AG10803 (cell line): ENCODE results near the gene DLG2.
A peak's percentile ranks its signal among the peaks of the same experiment; 100 is the strongest.

ENCODE experiments used
- DNase-seq: peaks from one replicate; pipeline ENCODE4 v3.0.0; 2010; ENCODE audit warnings: low read depth
- H3K4me3 ChIP-seq: 2 replicates; pipeline ENCODE4 v1.5.1; 2011; ENCODE audit warnings: mild to moderate bottlenecking, low read length, control low read depth
- TF ChIP-seq, protein P1 (sequence below): conservative IDR thresholded peaks from 2 replicates; pipeline ENCODE4 v1.5.1; 2011; ENCODE audit warnings: mild to moderate bottlenecking, low read length, control low read depth, inconsistent platforms

The DLG2 gene

DNA sequence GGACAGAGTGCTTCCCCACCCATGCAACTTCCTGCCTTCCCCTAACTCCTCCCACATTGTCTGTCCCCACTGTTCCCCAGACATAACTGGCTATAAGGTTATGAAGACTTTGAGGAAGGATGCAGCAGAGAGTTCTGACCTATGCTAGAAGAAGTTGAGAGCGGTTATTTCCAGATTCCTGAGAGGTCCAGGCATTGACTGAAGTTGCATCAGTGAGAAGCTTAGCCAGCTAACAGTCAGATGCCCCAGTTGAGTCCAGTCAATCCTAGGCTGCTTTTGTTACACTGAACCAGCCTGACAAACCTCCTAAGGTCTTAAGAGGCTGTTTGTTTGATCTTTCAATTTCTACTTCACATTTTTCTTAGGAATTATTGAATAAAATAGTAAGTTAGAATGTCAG lies 1403.1 kb downstream of the DLG2 start:
- H3K4me3 ChIP-seq = no peak overlapping the region
- DNase-seq = no peak
- TF ChIP-seq, protein P1, sequence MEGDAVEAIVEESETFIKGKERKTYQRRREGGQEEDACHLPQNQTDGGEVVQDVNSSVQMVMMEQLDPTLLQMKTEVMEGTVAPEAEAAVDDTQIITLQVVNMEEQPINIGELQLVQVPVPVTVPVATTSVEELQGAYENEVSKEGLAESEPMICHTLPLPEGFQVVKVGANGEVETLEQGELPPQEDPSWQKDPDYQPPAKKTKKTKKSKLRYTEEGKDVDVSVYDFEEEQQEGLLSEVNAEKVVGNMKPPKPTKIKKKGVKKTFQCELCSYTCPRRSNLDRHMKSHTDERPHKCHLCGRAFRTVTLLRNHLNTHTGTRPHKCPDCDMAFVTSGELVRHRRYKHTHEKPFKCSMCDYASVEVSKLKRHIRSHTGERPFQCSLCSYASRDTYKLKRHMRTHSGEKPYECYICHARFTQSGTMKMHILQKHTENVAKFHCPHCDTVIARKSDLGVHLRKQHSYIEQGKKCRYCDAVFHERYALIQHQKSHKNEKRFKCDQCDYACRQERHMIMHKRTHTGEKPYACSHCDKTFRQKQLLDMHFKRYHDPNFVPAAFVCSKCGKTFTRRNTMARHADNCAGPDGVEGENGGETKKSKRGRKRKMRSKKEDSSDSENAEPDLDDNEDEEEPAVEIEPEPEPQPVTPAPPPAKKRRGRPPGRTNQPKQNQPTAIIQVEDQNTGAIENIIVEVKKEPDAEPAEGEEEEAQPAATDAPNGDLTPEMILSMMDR = no peak

DNA sequence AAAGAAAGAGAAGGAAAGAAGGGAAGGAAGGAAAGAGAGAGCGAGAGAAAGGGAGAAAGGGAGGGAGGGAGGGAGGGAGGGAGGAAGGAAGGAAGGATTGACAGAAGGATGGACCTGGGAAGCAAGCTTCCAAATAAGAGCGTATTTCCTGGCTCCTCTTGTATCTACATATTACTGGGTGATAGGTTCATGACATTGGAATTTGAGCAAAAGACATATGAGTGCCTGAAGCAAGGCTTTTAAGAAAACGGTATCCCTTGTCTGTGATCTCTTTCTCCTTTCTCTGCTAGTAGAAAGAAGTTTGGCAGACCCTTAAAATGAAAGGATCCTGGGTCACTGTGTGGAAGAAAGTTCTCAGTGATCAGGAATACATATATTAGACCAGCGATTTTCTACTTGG lies 1408.8 kb downstream of the DLG2 start:
- no peak overlapping the region for H3K4me3 ChIP-seq
- no peak for DNase-seq
- TF ChIP-seq, protein P1 = no peak

DNA sequence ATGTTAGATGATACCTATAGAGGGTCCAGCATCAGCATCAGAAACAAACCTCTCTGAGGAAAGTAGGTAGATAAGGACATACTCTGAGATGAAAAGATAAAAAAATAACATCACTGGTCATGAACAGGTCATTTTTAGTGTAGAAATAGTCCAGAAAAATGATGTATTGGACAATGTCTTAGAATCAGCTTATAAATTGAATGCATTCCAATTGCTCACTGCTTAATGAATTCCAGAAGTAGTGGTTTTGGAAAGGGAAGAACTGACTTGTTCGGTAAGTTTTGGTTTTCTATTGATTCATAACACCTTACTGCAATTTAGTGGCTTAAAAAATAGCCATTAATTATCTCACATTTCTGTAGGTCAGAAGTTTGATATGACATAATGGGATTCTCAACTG lies 1411.5 kb downstream of the DLG2 start:
- TF ChIP-seq, protein P1 = no peak
- H3K4me3 ChIP-seq = no peak overlapping the region
- DNase-seq = peak; percentile 2

DNA sequence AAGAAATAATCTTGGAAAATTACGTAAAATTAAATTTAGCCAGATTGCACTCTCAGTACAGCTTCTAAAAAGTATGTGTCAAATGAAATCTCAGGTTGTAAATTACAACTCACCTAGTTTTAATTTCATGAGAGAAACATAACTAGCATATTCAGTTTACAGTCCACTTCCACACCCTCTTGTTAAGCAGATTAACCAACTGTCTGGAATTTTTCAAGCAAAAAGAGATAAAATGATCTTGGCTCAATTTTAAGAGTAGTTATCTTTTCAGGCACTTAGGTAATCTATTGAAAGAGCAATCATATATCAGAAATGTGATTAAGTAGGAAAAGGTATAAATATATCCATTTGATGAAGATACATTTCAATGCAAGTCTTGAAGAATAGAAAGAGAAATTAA lies 1412.6 kb downstream of the DLG2 start:
- TF ChIP-seq, protein P1 = no peak
- H3K4me3 ChIP-seq = no peak overlapping the region
- no peak for DNase-seq

DNA sequence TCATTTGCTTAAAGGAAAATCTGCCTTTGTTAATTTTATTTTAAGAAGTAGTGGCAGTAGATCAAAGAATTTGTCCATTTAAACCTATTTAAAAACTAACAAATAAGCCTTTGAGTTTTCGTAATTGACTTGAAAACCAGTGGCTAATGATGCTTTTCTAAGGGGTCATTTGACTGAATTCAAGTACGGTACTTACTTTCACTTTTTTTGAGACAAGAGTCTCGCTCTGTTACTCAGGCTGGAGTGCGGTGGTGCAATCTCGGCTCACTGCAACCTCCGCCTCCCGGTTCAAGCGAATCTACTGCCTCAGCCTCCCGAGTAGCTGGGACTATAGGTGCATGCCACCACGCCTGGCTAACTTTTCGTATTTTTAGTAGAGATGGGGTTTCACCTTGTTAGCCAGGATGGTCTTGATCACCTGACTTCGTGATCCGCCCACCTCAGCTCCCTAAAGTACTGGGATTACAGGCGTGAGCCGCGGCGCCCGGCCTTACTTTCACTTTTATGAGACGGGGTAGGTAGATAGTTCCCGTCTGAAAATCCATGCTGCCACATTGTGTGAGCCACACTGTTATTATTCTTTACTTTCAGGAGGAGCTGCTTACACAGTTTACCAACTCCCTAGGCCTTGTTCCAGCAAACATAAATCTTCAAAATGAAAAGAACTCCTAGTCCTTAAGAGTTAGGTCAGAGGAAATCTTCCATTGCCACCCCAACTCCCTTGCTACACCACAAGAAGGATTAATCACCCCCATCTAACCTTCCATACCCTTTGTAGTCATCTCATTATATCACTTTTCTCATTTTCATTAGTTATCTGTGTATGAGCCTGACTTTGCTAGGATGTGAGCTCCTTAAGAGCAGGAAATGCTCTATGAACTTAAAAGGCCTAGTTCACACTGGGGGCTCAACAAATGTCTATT lies 1414.4 kb downstream of the DLG2 start:
- DNase-seq = no peak

DNA sequence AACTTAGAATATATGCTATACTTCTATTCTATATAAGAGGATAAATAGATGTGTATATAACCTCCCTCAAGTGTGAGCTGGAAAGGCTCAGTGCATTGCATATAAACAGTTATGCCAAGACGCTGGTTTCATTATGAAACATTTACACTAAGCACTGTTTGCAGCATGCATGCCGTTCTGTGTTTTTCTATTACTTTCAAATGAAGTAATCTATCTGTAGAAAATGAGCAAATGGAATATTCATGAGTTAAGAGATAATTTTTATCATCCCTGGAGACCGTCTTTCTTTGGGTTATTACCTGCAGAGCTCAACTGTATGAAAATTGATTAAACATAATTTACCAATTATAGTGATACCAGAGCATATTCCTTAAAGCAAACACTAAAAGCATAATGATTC lies 1415.2 kb downstream of the DLG2 start:
- DNase-seq = no peak
- TF ChIP-seq, protein P1 = no peak
- no peak overlapping the region for H3K4me3 ChIP-seq

More for the DNA sequence above, 1414.4 kb downstream of the DLG2 start:
- H3K4me3 ChIP-seq = no peak overlapping the region
- TF ChIP-seq, protein P1 = no peak

DNA sequence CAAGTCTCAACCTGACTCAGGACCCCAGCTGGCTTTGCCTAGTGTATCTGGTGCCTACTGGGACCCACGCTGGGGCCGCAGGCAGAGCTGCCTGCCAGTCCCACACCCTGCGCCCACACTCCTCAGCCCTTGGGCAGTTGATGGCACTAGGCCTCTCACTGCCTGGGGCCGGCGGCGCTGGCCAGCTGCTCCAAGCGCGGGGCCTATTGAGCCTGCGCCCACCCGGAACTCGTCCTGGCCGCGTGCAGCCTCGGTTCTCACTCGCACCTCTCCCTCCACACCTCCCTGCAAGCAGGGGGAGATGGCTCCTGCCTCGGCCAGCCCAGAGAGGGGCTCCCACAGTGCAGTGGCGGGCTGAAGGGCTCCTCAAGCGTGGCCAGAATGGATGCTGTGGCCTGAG lies 1432.4 kb downstream of the DLG2 start:
- TF ChIP-seq, protein P1 = no peak
- DNase-seq = no peak

More for the DNA sequence above, 1432.4 kb downstream of the DLG2 start:
- H3K4me3 ChIP-seq = no peak overlapping the region
